Measurements from ENCODE around the gene SVEP1.

Gene SVEP1

GRCh38 chr9:110521206-110521605 is 58.3 kb downstream of the SVEP1 start:
- no peak for DNase-seq (ENCODE audit: low read depth)
- TF ChIP-seq MAX (IDR thresholded peaks at IDR 0.05; ENCODE audit: low read depth, low read length) (no peak), MYC (IDR thresholded peaks at IDR 0.05; ENCODE audit: low read depth, low read length) (no peak), POLR2A (IDR thresholded peaks at IDR 0.05; ENCODE audit: extremely low read depth, insufficient read length) (no peak)
- TF ChIP-seq, protein P1, sequence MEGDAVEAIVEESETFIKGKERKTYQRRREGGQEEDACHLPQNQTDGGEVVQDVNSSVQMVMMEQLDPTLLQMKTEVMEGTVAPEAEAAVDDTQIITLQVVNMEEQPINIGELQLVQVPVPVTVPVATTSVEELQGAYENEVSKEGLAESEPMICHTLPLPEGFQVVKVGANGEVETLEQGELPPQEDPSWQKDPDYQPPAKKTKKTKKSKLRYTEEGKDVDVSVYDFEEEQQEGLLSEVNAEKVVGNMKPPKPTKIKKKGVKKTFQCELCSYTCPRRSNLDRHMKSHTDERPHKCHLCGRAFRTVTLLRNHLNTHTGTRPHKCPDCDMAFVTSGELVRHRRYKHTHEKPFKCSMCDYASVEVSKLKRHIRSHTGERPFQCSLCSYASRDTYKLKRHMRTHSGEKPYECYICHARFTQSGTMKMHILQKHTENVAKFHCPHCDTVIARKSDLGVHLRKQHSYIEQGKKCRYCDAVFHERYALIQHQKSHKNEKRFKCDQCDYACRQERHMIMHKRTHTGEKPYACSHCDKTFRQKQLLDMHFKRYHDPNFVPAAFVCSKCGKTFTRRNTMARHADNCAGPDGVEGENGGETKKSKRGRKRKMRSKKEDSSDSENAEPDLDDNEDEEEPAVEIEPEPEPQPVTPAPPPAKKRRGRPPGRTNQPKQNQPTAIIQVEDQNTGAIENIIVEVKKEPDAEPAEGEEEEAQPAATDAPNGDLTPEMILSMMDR (IDR thresholded peaks at IDR 0.05; ENCODE audit: low read depth, low read length), result no peak
- H3K4me3 ChIP-seq (ENCODE audit: low read depth, low read length), result no peak overlapping the region

- no peak for DNase-seq (ENCODE audit: low read depth)
- no peak overlapping the region for H3K4me3 ChIP-seq (ENCODE audit: low read depth, low read length)
- no peak for TF ChIP-seq MYC (IDR thresholded peaks at IDR 0.05; ENCODE audit: low read depth, low read length)
- TF ChIP-seq, protein P1 (IDR thresholded peaks at IDR 0.05; ENCODE audit: low read depth, low read length), result no peak
- no peak for TF ChIP-seq MAX (IDR thresholded peaks at IDR 0.05; ENCODE audit: low read depth, low read length)
- TF ChIP-seq POLR2A (IDR thresholded peaks at IDR 0.05; ENCODE audit: extremely low read depth, insufficient read length), result no peak
Observed at GRCh38 chr9:110520120-110520701, 59.3 kb downstream of the SVEP1 start.

- no peak for TF ChIP-seq POLR2A (IDR thresholded peaks at IDR 0.05; ENCODE audit: extremely low read depth, insufficient read length)
- TF ChIP-seq MYC (IDR thresholded peaks at IDR 0.05; ENCODE audit: low read depth, low read length), result no peak
- TF ChIP-seq MAX (IDR thresholded peaks at IDR 0.05; ENCODE audit: low read depth, low read length), result no peak
- TF ChIP-seq, protein P1 (IDR thresholded peaks at IDR 0.05; ENCODE audit: low read depth, low read length), result no peak
Observed at GRCh38 chr9:110517483-110517882, 62.1 kb downstream of the SVEP1 start.

DNA sequence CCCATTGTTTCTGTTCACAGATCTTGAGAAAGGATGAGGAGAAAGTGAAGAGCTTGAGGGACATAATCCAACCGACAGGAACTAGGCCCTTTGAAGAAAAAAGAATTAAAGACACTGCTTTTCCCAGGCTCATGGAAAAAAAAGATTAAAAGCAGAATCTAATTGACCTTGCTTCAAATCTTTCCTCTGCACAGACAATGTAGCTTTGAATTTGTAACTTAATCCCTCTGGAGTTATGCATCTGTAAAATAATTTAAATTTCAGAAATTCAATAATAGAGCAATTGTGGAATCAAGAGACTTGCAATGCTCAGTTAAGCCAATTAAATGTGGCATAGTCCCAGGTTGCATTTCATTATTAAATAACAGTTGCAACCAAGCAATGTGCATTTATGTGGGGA is 64.6 kb downstream of the SVEP1 start:
- DNase-seq (ENCODE audit: low read depth), result no peak
- TF ChIP-seq POLR2A (IDR thresholded peaks at IDR 0.05; ENCODE audit: extremely low read depth, insufficient read length), result no peak
- TF ChIP-seq, protein P1 (IDR thresholded peaks at IDR 0.05; ENCODE audit: low read depth, low read length), result no peak
- TF ChIP-seq MAX (IDR thresholded peaks at IDR 0.05; ENCODE audit: low read depth, low read length), result no peak
- TF ChIP-seq MYC (IDR thresholded peaks at IDR 0.05; ENCODE audit: low read depth, low read length), result no peak
- H3K4me3 ChIP-seq (ENCODE audit: low read depth, low read length), result no peak overlapping the region

More at GRCh38 chr9:110517483-110517882, 62.1 kb downstream of the SVEP1 start:
- no peak for DNase-seq (ENCODE audit: low read depth)
- H3K4me3 ChIP-seq (ENCODE audit: low read depth, low read length), result no peak overlapping the region

DNA sequence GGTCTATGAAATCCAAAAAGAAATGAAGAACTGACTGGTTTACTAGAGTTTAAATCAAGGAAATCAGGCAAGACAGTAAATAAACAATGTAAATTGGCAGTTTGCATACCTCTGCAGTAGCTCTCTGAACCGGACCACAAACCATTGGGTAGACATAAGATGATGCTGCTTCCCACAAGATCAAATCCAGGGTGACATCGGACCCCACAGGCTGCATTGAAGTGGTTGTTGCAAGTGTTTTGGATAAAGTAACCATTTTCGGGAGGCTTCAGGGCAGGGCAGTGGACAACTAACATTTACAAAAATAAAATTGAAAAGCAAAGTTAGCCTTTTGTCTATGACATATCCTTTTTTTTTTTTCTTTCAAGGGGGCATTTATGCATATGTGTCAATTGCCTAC is 66.7 kb downstream of the SVEP1 start:
- H3K4me3 ChIP-seq (ENCODE audit: low read depth, low read length), result no peak overlapping the region
- no peak for DNase-seq (ENCODE audit: low read depth)
- TF ChIP-seq MAX (IDR thresholded peaks at IDR 0.05; ENCODE audit: low read depth, low read length), result no peak
- TF ChIP-seq, protein P1 (IDR thresholded peaks at IDR 0.05; ENCODE audit: low read depth, low read length), result no peak
- no peak for TF ChIP-seq MYC (IDR thresholded peaks at IDR 0.05; ENCODE audit: low read depth, low read length)
- no peak for TF ChIP-seq POLR2A (IDR thresholded peaks at IDR 0.05; ENCODE audit: extremely low read depth, insufficient read length)
